Loucy (cell line): ENCODE measurements around the gene CROCC.

ENCODE experiments used
- H2AFZ ChIP-seq: fragments of 200-600 bp; sonication (generic); 2 replicates; pipeline ENCODE4 v1.6.0; 2016; ENCODE audit warnings: antibody characterized with exemption, mild to moderate bottlenecking, low read length, moderate library complexity
- H3F3A ChIP-seq: fragments of 200-600 bp; 2 replicates; pipeline ENCODE4 v1.6.0; 2016; ENCODE audit warnings: antibody characterized with exemption, low read depth, mild to moderate bottlenecking
- H3K27me3 ChIP-seq: fragments of 200-600 bp; sonication (generic); 2 replicates; pipeline ENCODE4 v1.6.1; 2014; ENCODE audit warnings: low read length, mild to moderate bottlenecking; ENCODE audit not compliant: insufficient read depth, poor library complexity, severe bottlenecking
- H3K36me3 ChIP-seq: fragments of 200-600 bp; sonication (generic); 2 replicates; pipeline ENCODE4 v1.6.1; 2016; ENCODE audit warnings: low read length; ENCODE audit not compliant: insufficient read depth
- H3K4me1 ChIP-seq: fragments of 200-600 bp; sonication (generic); 2 replicates; pipeline ENCODE4 v1.5.1; 2014; ENCODE audit warnings: low read length, mild to moderate bottlenecking; ENCODE audit not compliant: insufficient read depth, poor library complexity, severe bottlenecking
- H3K4me2 ChIP-seq: fragments of 200-600 bp; sonication (generic); 2 replicates; pipeline ENCODE4 v1.6.0; 2014; ENCODE audit warnings: antibody characterized with exemption, low read length, low read depth, mild to moderate bottlenecking; ENCODE audit not compliant: poor library complexity, severe bottlenecking
- H3K4me3 ChIP-seq: fragments of 200-600 bp; sonication (generic); 2 replicates; pipeline ENCODE4 v1.5.1; 2014; ENCODE audit warnings: low read length, mild to moderate bottlenecking, mixed read lengths; ENCODE audit not compliant: poor library complexity, severe bottlenecking
- H3K79me2 ChIP-seq: fragments of 200-600 bp; sonication (generic); 2 replicates; pipeline ENCODE4 v1.6.1; 2014; ENCODE audit warnings: low read length; ENCODE audit not compliant: insufficient read depth
- H3K9ac ChIP-seq: fragments of 200-600 bp; sonication (generic); 2 replicates; pipeline ENCODE4 v1.6.0; 2014; ENCODE audit warnings: mild to moderate bottlenecking, low read depth, low read length, moderate library complexity; ENCODE audit not compliant: poor library complexity, severe bottlenecking
- H3K9me2 ChIP-seq: fragments of 200-600 bp; sonication (generic); replicated peaks from 2 replicates; pipeline ENCODE4 v1.6.1; 2016; ENCODE audit warnings: low read depth, low read length, mixed read lengths
- H3K9me3 ChIP-seq: fragments of 200-600 bp; sonication (generic); 2 replicates; pipeline ENCODE4 v1.6.1; 2014; ENCODE audit warnings: mild to moderate bottlenecking, antibody characterized with exemption, low read length, low read depth; ENCODE audit not compliant: insufficient read depth
- H4K20me1 ChIP-seq: fragments of 200-600 bp; sonication (generic); 2 replicates; pipeline ENCODE4 v1.6.0; 2014; ENCODE audit warnings: antibody characterized with exemption, low read length, mild to moderate bottlenecking; ENCODE audit not compliant: insufficient read depth, poor library complexity, severe bottlenecking
- EZH2phosphoT487 ChIP-seq: fragments of 200-600 bp; IDR thresholded peaks from 2 replicates; pipeline ENCODE4 v1.6.1; 2018; ENCODE audit warnings: antibody characterized with exemption, mild to moderate bottlenecking, moderate library complexity, borderline replicate concordance
- TF ChIP-seq, protein P1 (sequence below): fragments of 200-600 bp; sonication (generic); conservative IDR thresholded peaks from 2 replicates; pipeline ENCODE4 v1.5.1; 2014; ENCODE audit warnings: mild to moderate bottlenecking, antibody characterized with exemption, low read length

Gene CROCC

DNA sequence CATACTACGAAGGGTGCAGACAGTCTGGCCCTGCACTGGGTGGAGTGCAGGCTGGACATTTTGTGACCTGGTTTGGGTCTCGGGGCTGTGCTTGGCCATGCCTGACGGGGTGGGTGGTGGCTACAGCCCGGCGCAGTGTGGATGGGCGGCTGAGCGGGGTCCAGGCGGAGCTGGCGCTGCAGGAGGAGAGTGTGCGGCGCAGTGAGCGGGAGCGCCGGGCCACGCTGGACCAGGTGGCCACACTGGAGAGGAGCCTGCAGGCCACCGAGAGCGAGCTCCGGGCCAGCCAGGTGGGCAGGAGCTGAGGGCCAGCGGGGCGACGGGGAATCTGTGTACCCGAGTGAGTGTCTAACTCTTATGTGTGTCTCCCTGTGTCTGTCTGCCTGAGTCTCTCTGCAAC is 44.6 kb downstream of the CROCC start:
- no peak for TF ChIP-seq EZH2phosphoT487
- TF ChIP-seq, protein P1, sequence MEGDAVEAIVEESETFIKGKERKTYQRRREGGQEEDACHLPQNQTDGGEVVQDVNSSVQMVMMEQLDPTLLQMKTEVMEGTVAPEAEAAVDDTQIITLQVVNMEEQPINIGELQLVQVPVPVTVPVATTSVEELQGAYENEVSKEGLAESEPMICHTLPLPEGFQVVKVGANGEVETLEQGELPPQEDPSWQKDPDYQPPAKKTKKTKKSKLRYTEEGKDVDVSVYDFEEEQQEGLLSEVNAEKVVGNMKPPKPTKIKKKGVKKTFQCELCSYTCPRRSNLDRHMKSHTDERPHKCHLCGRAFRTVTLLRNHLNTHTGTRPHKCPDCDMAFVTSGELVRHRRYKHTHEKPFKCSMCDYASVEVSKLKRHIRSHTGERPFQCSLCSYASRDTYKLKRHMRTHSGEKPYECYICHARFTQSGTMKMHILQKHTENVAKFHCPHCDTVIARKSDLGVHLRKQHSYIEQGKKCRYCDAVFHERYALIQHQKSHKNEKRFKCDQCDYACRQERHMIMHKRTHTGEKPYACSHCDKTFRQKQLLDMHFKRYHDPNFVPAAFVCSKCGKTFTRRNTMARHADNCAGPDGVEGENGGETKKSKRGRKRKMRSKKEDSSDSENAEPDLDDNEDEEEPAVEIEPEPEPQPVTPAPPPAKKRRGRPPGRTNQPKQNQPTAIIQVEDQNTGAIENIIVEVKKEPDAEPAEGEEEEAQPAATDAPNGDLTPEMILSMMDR = no peak
- H3K4me3 ChIP-seq = no peak overlapping the region
- H3K27me3 ChIP-seq = no peaks in the 10 kb centered on the region
- no peaks in the 10 kb centered on the region for H3K79me2 ChIP-seq
- no peaks in the 10 kb centered on the region for H3F3A ChIP-seq
- H3K9me2 ChIP-seq = no peaks in the 10 kb centered on the region
- no peak overlapping the region for H3K9ac ChIP-seq
- H3K4me2 ChIP-seq = no peak overlapping the region
- no peaks in the 10 kb centered on the region for H3K9me3 ChIP-seq
- H2AFZ ChIP-seq = no peak overlapping the region
- H4K20me1 ChIP-seq = no peaks in the 10 kb centered on the region
- no peaks in the 10 kb centered on the region for H3K36me3 ChIP-seq
- no peaks in the 10 kb centered on the region for H3K4me1 ChIP-seq

GRCh38 chr1:16967095-16967575 is 45.4 kb downstream of the CROCC start:
- H3K9ac ChIP-seq = no peak overlapping the region

DNA sequence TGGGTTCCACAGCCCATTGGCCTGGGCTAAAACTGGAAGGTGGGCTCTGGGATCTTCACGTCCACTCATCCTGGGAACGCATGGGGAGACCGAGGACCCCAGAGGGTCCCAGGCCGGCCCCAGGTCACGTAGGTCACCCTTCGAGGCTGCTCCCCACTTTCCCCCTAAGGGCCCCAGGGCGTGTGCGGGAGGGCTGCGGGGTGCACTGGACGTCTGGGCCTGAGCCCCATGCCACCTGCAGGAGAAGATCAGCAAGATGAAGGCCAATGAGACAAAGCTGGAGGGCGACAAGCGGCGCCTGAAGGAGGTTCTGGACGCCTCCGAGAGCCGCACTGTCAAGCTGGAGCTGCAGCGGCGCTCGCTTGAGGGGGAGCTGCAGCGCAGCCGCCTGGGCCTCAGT is 46.2 kb downstream of the CROCC start:
- Histone ChIP-seq H3K9me2 (no peaks in the 10 kb centered on the region), H3K4me1 (no peaks in the 10 kb centered on the region), H3K36me3 (no peaks in the 10 kb centered on the region), H3K9me3 (no peaks in the 10 kb centered on the region), H3K79me2 (no peaks in the 10 kb centered on the region), H3K27me3 (no peaks in the 10 kb centered on the region), H2AFZ (no peak overlapping the region), H4K20me1 (no peaks in the 10 kb centered on the region), H3K4me3 (no peak overlapping the region), H3K9ac (no peak overlapping the region), H3K4me2 (no peak overlapping the region), H3F3A (no peaks in the 10 kb centered on the region)
- TF ChIP-seq EZH2phosphoT487 = no peak
- TF ChIP-seq, protein P1 = no peak

More at GRCh38 chr1:16967095-16967575, 45.4 kb downstream of the CROCC start:
- H3F3A ChIP-seq = no peaks in the 10 kb centered on the region
- no peaks in the 10 kb centered on the region for H4K20me1 ChIP-seq
- H3K4me2 ChIP-seq = no peak overlapping the region
- TF ChIP-seq EZH2phosphoT487 = no peak
- TF ChIP-seq, protein P1 = no peak
- H3K4me3 ChIP-seq = no peak overlapping the region
- no peaks in the 10 kb centered on the region for H3K4me1 ChIP-seq
- no peaks in the 10 kb centered on the region for H3K9me3 ChIP-seq
- no peaks in the 10 kb centered on the region for H3K36me3 ChIP-seq
- no peak overlapping the region for H2AFZ ChIP-seq
- no peaks in the 10 kb centered on the region for H3K9me2 ChIP-seq
- no peaks in the 10 kb centered on the region for H3K27me3 ChIP-seq
- no peaks in the 10 kb centered on the region for H3K79me2 ChIP-seq
